GM15510 (cell line): ENCODE measurements around the gene FAHD2A.

Source experiments
- POLR2A ChIP-seq: IDR thresholded peaks from 3 replicates; pipeline ENCODE4 v1.6.1; 2011; ENCODE audit warnings: borderline replicate concordance; ENCODE audit not compliant: insufficient read length; ENCODE audit errors: extremely low read depth

The FAHD2A gene

GRCh38 chr2:95392730-95393455, 9.6 kb upstream of the FAHD2A start:
- no peak for TF ChIP-seq POLR2A

- TF ChIP-seq POLR2A: no peak
Measured at GRCh38 chr2:95393901-95394300, 8.6 kb upstream of the FAHD2A start.

- TF ChIP-seq POLR2A: no peak
Measured at GRCh38 chr2:95399061-95399460, 3.4 kb upstream of the FAHD2A start.

GRCh38 chr2:95401480-95401879, 1.0 kb upstream of the FAHD2A start:
- no peak for TF ChIP-seq POLR2A
